Urinary bladder (tissue), 4 donors: Measurements from ENCODE around the gene ZNF398. TPM values are rescaled to one million over a fixed set of nuclear protein-coding genes. Genes with fewer than 3 reads are reported as not detected.
"Not testable (repeated sequence)": the region's sequence is repeated elsewhere in the genome, so short reads cannot be mapped to it uniquely, and the experiment has no call there.

Experiments used
- DNase-seq: peaks from one replicate; pipeline ENCODE4 v3.0.0-alpha.2; 2015; ENCODE audit errors: extremely low spot score
- H3K27ac ChIP-seq: one replicate; pipeline ENCODE4 v1.5.1; 2013; ENCODE audit warnings: low read depth, mild to moderate bottlenecking, moderate library complexity
- H3K36me3 ChIP-seq: one replicate; pipeline ENCODE4 v1.6.1; 2013; ENCODE audit warnings: mild to moderate bottlenecking, moderate library complexity; ENCODE audit not compliant: insufficient read depth
- H3K4me1 ChIP-seq: one replicate; pipeline ENCODE4 v1.6.1; 2013; ENCODE audit warnings: mild to moderate bottlenecking, moderate library complexity; ENCODE audit not compliant: insufficient read depth
- H3K4me3 ChIP-seq: one replicate; pipeline ENCODE4 v1.5.1; 2013; ENCODE audit warnings: low read depth, low read length
- WGBS: extraction: QIAGEN DNeasy Blood & Tissue Kit; methylation state at CpG from one replicate; pipeline ENCODE4 v1.1.7; 2013; 5-methylcytosine and 5-hydroxymethylcytosine counted together
- polyA plus RNA-seq: library from polyadenylated mRNA; stranded (reverse); fragments of 200-250 nt; gene quantifications from one replicate; pipeline ENCODE4 v1.2.3, GENCODE V29; 2013
- total RNA-seq: library from RNA; depleted of rRNA; stranded (reverse); fragments of >200 nt; gene quantifications from one replicate; pipeline ENCODE4 v1.2.3, GENCODE V29; 2014
- donor health status: healthy with polysubstance abuse.
- donor health status: healthy.

ZNF398 gene
- total and polyA plus RNA-seq, 2 donors, result 6.8 to 16.3 TPM

- DNase-seq, result no peak
- WGBS, result 92% methylated on average over 2 of the region's 2 CpGs
- Histone ChIP-seq H3K4me1 (no peaks in the 10 kb centered on the region), H3K4me3 (no peak overlapping the region), H3K36me3 (peaks cover 2% of the 10 kb centered on the region), H3K27ac (no peak overlapping the region)
Measured at GRCh38 chr7:149133028-149133710, 14.1 kb upstream of the ZNF398 start.

GRCh38 chr7:149136118-149136517, 11.1 kb upstream of the ZNF398 start:
- Histone ChIP-seq H3K36me3 (no peaks in the 10 kb centered on the region), H3K4me1 (no peaks in the 10 kb centered on the region), H3K27ac (no peak overlapping the region), H3K4me3 (no peak overlapping the region)
- DNase-seq, result no peak
- 94% methylated on average over 9 of the region's 9 CpGs for WGBS

GRCh38 chr7:149140831-149141230, 6.4 kb upstream of the ZNF398 start:
- H3K36me3 ChIP-seq, result no peaks in the 10 kb centered on the region
- H3K4me1 ChIP-seq, result no peaks in the 10 kb centered on the region
- H3K4me3 ChIP-seq, result no peak overlapping the region
- DNase-seq, result no peak
- H3K27ac ChIP-seq, result no peak overlapping the region
- WGBS, result 79% methylated on average over 3 of the region's 3 CpGs

- 86% methylated on average over 4 of the region's 4 CpGs for WGBS
- H3K27ac ChIP-seq, result no peak overlapping the region
- no peaks in the 10 kb centered on the region for H3K36me3 ChIP-seq
- H3K4me1 ChIP-seq, result no peaks in the 10 kb centered on the region
- DNase-seq, result no peak
- H3K4me3 ChIP-seq, result no peak overlapping the region
Measured at GRCh38 chr7:149141893-149142292, 5.4 kb upstream of the ZNF398 start.

- H3K4me1 ChIP-seq, H3K4me3 ChIP-seq, H3K36me3 ChIP-seq, DNase-seq: not testable (repeated sequence)
- peak overlapping the region; percentile 6 for H3K27ac ChIP-seq
- 73% methylated on average over 14 of the region's 14 CpGs for WGBS
Measured at GRCh38 chr7:149144436-149144922, 2.8 kb upstream of the ZNF398 start.

GRCh38 chr7:149145031-149145845, 2.0 kb upstream of the ZNF398 start:
- WGBS, result 78% methylated on average over 8 of the region's 8 CpGs
- Histone ChIP-seq H3K4me3 (no peak overlapping the region), H3K36me3 (no peaks in the 10 kb centered on the region), H3K4me1 (no peaks in the 10 kb centered on the region), H3K27ac (no peak overlapping the region)
- DNase-seq, result peak; percentile 79

- peak overlapping the region; percentile 85 for H3K27ac ChIP-seq
- no peak for DNase-seq
- WGBS, result under 1% methylated on average over 86 of the region's 86 CpGs
- H3K36me3 ChIP-seq, result no peaks in the 10 kb centered on the region
- peak overlapping the region; percentile 84 for H3K4me3 ChIP-seq
- H3K4me1 ChIP-seq, result no peaks in the 10 kb centered on the region
Measured at GRCh38 chr7:149147752-149148653, 750 bp downstream of the ZNF398 start.

GRCh38 chr7:149150981-149151380, 3.7 kb downstream of the ZNF398 start:
- H3K27ac ChIP-seq, result no peak overlapping the region
- no peaks in the 10 kb centered on the region for H3K36me3 ChIP-seq
- H3K4me1 ChIP-seq, result no peaks in the 10 kb centered on the region
- no peak overlapping the region for H3K4me3 ChIP-seq
- DNase-seq, result no peak
- WGBS, result 66% methylated on average over 4 of the region's 4 CpGs

- H3K36me3 ChIP-seq, result peaks cover 1% of the 10 kb centered on the region
- WGBS, result 91% methylated on average over 2 of the region's 2 CpGs
- H3K4me1 ChIP-seq, result no peaks in the 10 kb centered on the region
- H3K27ac ChIP-seq, result no peak overlapping the region
- DNase-seq, result no peak
- H3K4me3 ChIP-seq, result no peak overlapping the region
Measured at GRCh38 chr7:149153346-149153745, 6.1 kb downstream of the ZNF398 start.

GRCh38 chr7:149154056-149154455, 6.8 kb downstream of the ZNF398 start:
- Histone ChIP-seq H3K27ac (no peak overlapping the region), H3K36me3 (peaks cover 1% of the 10 kb centered on the region), H3K4me3 (no peak overlapping the region), H3K4me1 (no peaks in the 10 kb centered on the region)
- no peak for DNase-seq
- WGBS, result 90% methylated on average over 11 of the region's 11 CpGs

GRCh38 chr7:149156898-149157297, 9.6 kb downstream of the ZNF398 start:
- 96% methylated on average over 6 of the region's 6 CpGs for whole genome bisulfite sequencing
- H3K4me1 ChIP-seq, result no peaks in the 10 kb centered on the region
- DNase-seq, result no peak
- no peak overlapping the region for H3K4me3 ChIP-seq
- peaks cover 1% of the 10 kb centered on the region for H3K36me3 ChIP-seq
- no peak overlapping the region for H3K27ac ChIP-seq

GRCh38 chr7:149161241-149161848, 14.1 kb downstream of the ZNF398 start:
- no peak overlapping the region for H3K27ac ChIP-seq
- peaks cover 5% of the 10 kb centered on the region for H3K36me3 ChIP-seq
- 78% methylated on average over 5 of the region's 5 CpGs for WGBS
- no peak for DNase-seq
- no peak overlapping the region for H3K4me3 ChIP-seq
- H3K4me1 ChIP-seq, result no peaks in the 10 kb centered on the region

- H3K36me3 ChIP-seq, result peaks cover 7% of the 10 kb centered on the region
- WGBS, result 69% methylated on average over 1 of the region's 1 CpG
Measured at GRCh38 chr7:149166142-149166541, 18.9 kb downstream of the ZNF398 start.

More at GRCh38 chr7:149166142-149166541, 18.9 kb downstream of the ZNF398 start:
- H3K4me3 ChIP-seq, result no peak overlapping the region
- H3K4me1 ChIP-seq, result no peaks in the 10 kb centered on the region
- no peak overlapping the region for H3K27ac ChIP-seq
- no peak for DNase-seq
